ENCODE measurements around the gene GPR152.
"Not testable (repeated sequence)": the region's sequence is repeated elsewhere in the genome, so short reads cannot be mapped to it uniquely, and the experiment has no call there.

GPR152 gene

GRCh38 chr11:67489203-67489884 is 36.8 kb upstream of the GPR152 start:
- no peak for DNase-seq

GRCh38 chr11:67486481-67487195 is 34.1 kb upstream of the GPR152 start:
- DNase-seq: no peak

- not testable (repeated sequence) for DNase-seq
Measured at GRCh38 chr11:67485873-67486361, 33.4 kb upstream of the GPR152 start.

- DNase-seq: no peak
Measured at GRCh38 chr11:67484847-67485311, 32.4 kb upstream of the GPR152 start.

- DNase-seq: no peak
Measured at GRCh38 chr11:67483831-67484665, 31.5 kb upstream of the GPR152 start.

- peak; percentile 98 to 99 for DNase-seq
Measured at GRCh38 chr11:67482827-67483798, 30.6 kb upstream of the GPR152 start, which contains the start of gene AIP. Gene AIP, plus strand, starts transcription at chr11:67483026. Its CDS starts 133 bp downstream, at chr11:67483159.

GRCh38 chr11:67482275-67482826 is 29.8 kb upstream of the GPR152 start:
- DNase-seq: no peak

GRCh38 chr11:67477344-67478050 is 25.0 kb upstream of the GPR152 start:
- DNase-seq: not testable (repeated sequence)

GRCh38 chr11:67476692-67477091 is 24.2 kb upstream of the GPR152 start:
- not testable (repeated sequence) for DNase-seq

- DNase-seq: no peak
Measured at GRCh38 chr11:67472882-67473281, 20.4 kb upstream of the GPR152 start.

GRCh38 chr11:67470337-67471002 is 17.9 kb upstream of the GPR152 start:
- DNase-seq: no peak

GRCh38 chr11:67469508-67469811 is 16.9 kb upstream of the GPR152 start:
- no peak for DNase-seq

GRCh38 chr11:67468759-67469507 is 16.4 kb upstream of the GPR152 start, which contains the start of gene TMEM134:
Gene TMEM134, minus strand, starts transcription at chr11:67469251. Its CDS starts 59 bp downstream, at chr11:67469192.
- DNase-seq: peak; percentile 91 to 92

- DNase-seq: no peak
Measured at GRCh38 chr11:67468456-67468758, 15.9 kb upstream of the GPR152 start.

GRCh38 chr11:67468056-67468455 is 15.5 kb upstream of the GPR152 start:
- no peak for DNase-seq

GRCh38 chr11:67466962-67467771 is 14.6 kb upstream of the GPR152 start:
- no peak for DNase-seq

GRCh38 chr11:67466367-67466766 is 13.8 kb upstream of the GPR152 start:
- no peak for DNase-seq

GRCh38 chr11:67465530-67465929 is 13.0 kb upstream of the GPR152 start:
- not testable (repeated sequence) for DNase-seq

GRCh38 chr11:67465189-67465510 is 12.6 kb upstream of the GPR152 start:
- no peak for DNase-seq
